HPDE6-E6E7 (cell line): ENCODE data around the gene HYDIN.
A peak's percentile ranks its signal among the peaks of the same experiment; 100 is the strongest.
"Not testable (repeated sequence)": the region's sequence is repeated elsewhere in the genome, so short reads cannot be mapped to it uniquely, and the experiment has no call there.

Source experiments
- DNase-seq: peaks from one replicate; pipeline ENCODE4 v3.0.0; 2011; ENCODE audit warnings: missing footprints; ENCODE audit errors: extremely low spot score

Gene HYDIN

GRCh38 chr16:70864698-70865097 is 365.8 kb downstream of the HYDIN start:
- not testable (repeated sequence) for DNase-seq

- DNase-seq: not testable (repeated sequence)
Observed at GRCh38 chr16:70861996-70862395, 368.5 kb downstream of the HYDIN start.

- DNase-seq: not testable (repeated sequence)
Observed at GRCh38 chr16:70851299-70851698, 379.2 kb downstream of the HYDIN start.

GRCh38 chr16:70823498-70824118 is 406.9 kb downstream of the HYDIN start:
- DNase-seq: not testable (repeated sequence)

- DNase-seq: not testable (repeated sequence)
Observed at GRCh38 chr16:70822734-70823133, 407.8 kb downstream of the HYDIN start.

- DNase-seq: not testable (repeated sequence)
Observed at GRCh38 chr16:70818088-70818487, 412.4 kb downstream of the HYDIN start.

- no peak for DNase-seq
Observed at GRCh38 chr16:70809392-70810060, 421.0 kb downstream of the HYDIN start.

- no peak for DNase-seq
Observed at GRCh38 chr16:70808371-70808770, 422.2 kb downstream of the HYDIN start.

- peak; percentile 73 for DNase-seq
Observed at GRCh38 chr16:70805787-70806186, 424.7 kb downstream of the HYDIN start.

GRCh38 chr16:70805380-70805779 is 425.1 kb downstream of the HYDIN start:
- no peak for DNase-seq

- peak; percentile 76 for DNase-seq
Observed at GRCh38 chr16:70804734-70805169, 425.8 kb downstream of the HYDIN start.

- DNase-seq: peak; percentile 82
Observed at GRCh38 chr16:70804153-70804733, 426.3 kb downstream of the HYDIN start.

GRCh38 chr16:70803319-70803718 is 427.2 kb downstream of the HYDIN start:
- no peak for DNase-seq

GRCh38 chr16:70801611-70802010 is 428.9 kb downstream of the HYDIN start:
- no peak for DNase-seq

GRCh38 chr16:70800781-70801480 is 429.6 kb downstream of the HYDIN start, which contains the start of gene VAC14:
VAC14 (minus strand) TSS chr16:70801158; CDS start chr16:70800900, 258 bp downstream.
- DNase-seq: peak; percentile 94

- DNase-seq: no peak
Observed at GRCh38 chr16:70800311-70800710, 430.2 kb downstream of the HYDIN start.

GRCh38 chr16:70796301-70796700 is 434.2 kb downstream of the HYDIN start:
- no peak for DNase-seq

- no peak for DNase-seq
Observed at GRCh38 chr16:70795296-70795912, 435.1 kb downstream of the HYDIN start.

GRCh38 chr16:70793851-70794502 is 436.5 kb downstream of the HYDIN start:
- no peak for DNase-seq

GRCh38 chr16:70790815-70791214 is 439.7 kb downstream of the HYDIN start:
- no peak for DNase-seq
